ENCODE measurements around the gene INTU.

INTU gene

DNA sequence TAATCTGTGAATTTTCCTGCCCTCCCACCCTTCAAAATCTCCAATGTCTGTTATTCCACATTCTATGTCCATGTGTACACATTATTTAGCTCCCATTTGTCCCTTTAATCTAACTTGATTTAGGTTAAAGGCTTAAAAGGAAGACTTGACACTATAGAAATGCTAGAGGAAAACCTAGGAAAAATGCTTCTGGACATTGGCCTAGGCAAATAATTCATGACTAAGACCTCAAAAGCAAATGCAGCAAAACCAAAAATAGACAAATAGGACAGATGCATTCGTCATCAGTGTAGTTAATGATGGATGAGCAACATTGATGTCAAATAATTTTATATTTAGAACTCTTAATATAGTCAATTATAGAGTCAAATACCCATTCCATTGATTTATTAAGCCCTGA is 36.9 kb downstream of the INTU start:
- TF ChIP-seq EZH2 (optimal IDR thresholded peaks at IDR 0.05; ENCODE audit: low read depth, low read length) = no peak
- TF ChIP-seq, protein P1, sequence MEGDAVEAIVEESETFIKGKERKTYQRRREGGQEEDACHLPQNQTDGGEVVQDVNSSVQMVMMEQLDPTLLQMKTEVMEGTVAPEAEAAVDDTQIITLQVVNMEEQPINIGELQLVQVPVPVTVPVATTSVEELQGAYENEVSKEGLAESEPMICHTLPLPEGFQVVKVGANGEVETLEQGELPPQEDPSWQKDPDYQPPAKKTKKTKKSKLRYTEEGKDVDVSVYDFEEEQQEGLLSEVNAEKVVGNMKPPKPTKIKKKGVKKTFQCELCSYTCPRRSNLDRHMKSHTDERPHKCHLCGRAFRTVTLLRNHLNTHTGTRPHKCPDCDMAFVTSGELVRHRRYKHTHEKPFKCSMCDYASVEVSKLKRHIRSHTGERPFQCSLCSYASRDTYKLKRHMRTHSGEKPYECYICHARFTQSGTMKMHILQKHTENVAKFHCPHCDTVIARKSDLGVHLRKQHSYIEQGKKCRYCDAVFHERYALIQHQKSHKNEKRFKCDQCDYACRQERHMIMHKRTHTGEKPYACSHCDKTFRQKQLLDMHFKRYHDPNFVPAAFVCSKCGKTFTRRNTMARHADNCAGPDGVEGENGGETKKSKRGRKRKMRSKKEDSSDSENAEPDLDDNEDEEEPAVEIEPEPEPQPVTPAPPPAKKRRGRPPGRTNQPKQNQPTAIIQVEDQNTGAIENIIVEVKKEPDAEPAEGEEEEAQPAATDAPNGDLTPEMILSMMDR (IDR thresholded peaks at IDR 0.05; ENCODE audit: low read length) = no peak
- TF ChIP-seq EZH2phosphoT487 (IDR thresholded peaks at IDR 0.05; ENCODE audit: low read length) = no peak
- Histone ChIP-seq H3K36me3 (replicated peaks; ENCODE audit: insufficient read depth, low read length) (no peaks in the 10 kb centered on the region), H3K4me3 (ENCODE audit: low read length) (no peak overlapping the region), H3K4me2 (ENCODE audit: low read depth, low read length) (no peak overlapping the region), H3K9me3 (replicated peaks; ENCODE audit: insufficient read depth, low read length) (no peaks in the 10 kb centered on the region), H3K9me2 (replicated peaks; ENCODE audit: insufficient read depth, low read length) (no peaks in the 10 kb centered on the region), H3K27ac (ENCODE audit: low read length) (no peak overlapping the region), H3K4me1 (ENCODE audit: low read length) (no peaks in the 10 kb centered on the region), H4K20me1 (ENCODE audit: insufficient read depth, low read length) (no peaks in the 10 kb centered on the region), H3F3A (ENCODE audit: insufficient read depth, low read length) (no peaks in the 10 kb centered on the region), H3K79me2 (ENCODE audit: low read length) (no peaks in the 10 kb centered on the region), H2AFZ (ENCODE audit: low read length) (no peak overlapping the region), H3K27me3 (replicated peaks; ENCODE audit: insufficient read depth, low read length) (no peaks in the 10 kb centered on the region), H3K9ac (ENCODE audit: low read length) (no peak overlapping the region)
- DNase-seq = no peak

DNA sequence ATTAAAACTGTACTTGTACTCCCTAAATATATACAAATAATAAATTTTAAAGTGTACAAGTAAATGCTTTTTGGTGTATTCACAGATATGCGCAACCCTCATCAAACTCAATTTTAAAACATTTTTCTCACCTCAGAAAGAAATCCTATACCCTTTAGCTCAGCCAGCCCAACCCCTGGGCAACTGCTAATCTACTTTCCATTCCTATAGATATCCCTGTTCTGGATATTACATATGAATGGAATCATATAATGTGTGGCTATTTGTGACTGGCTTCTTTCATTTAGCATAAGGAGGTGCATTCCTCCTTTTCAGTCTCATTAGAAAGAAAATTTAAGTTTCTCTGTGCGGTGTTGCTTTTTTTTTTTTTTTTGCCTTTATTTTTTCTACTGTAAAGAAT is 39.4 kb downstream of the INTU start:
- no peaks in the 10 kb centered on the region for H3K9me3 ChIP-seq (replicated peaks; ENCODE audit: insufficient read depth, low read length)
- H3K27ac ChIP-seq (ENCODE audit: low read length) = no peak overlapping the region
- H3K79me2 ChIP-seq (ENCODE audit: low read length) = no peaks in the 10 kb centered on the region
- H3K9ac ChIP-seq (ENCODE audit: low read length) = no peak overlapping the region
- H3K9me2 ChIP-seq (replicated peaks; ENCODE audit: insufficient read depth, low read length) = no peaks in the 10 kb centered on the region
- no peak for TF ChIP-seq EZH2 (optimal IDR thresholded peaks at IDR 0.05; ENCODE audit: low read depth, low read length)
- no peak overlapping the region for H2AFZ ChIP-seq (ENCODE audit: low read length)
- no peak overlapping the region for H3K4me3 ChIP-seq (ENCODE audit: low read length)
- no peaks in the 10 kb centered on the region for H3F3A ChIP-seq (ENCODE audit: insufficient read depth, low read length)
- DNase-seq = no peak
- no peaks in the 10 kb centered on the region for H3K27me3 ChIP-seq (replicated peaks; ENCODE audit: insufficient read depth, low read length)
- H3K4me2 ChIP-seq (ENCODE audit: low read depth, low read length) = no peak overlapping the region
- H4K20me1 ChIP-seq (ENCODE audit: insufficient read depth, low read length) = no peaks in the 10 kb centered on the region
- no peaks in the 10 kb centered on the region for H3K4me1 ChIP-seq (ENCODE audit: low read length)
- H3K36me3 ChIP-seq (replicated peaks; ENCODE audit: insufficient read depth, low read length) = no peaks in the 10 kb centered on the region

DNA sequence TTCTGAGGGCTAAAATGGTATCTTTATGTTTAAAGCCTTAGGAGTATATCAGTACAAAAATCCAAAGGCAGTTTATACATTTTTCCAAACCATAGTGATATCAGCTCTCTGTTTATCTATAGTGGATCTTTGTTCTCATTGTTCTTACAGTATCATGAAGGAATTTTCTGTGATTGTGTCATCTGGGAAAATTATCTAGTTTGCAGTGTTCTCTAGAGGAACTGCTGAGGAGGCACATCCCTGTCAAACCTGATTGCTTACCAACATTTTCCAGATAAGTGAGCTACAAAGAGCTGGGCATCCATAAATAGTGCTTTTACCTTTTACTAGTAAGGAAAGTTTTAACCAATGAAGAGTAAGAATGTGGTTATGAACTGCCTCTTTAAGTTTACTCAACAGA is 52.5 kb downstream of the INTU start:
- no peaks in the 10 kb centered on the region for H3F3A ChIP-seq (ENCODE audit: insufficient read depth, low read length)
- TF ChIP-seq EZH2phosphoT487 (IDR thresholded peaks at IDR 0.05; ENCODE audit: low read length) (no peak), EZH2 (optimal IDR thresholded peaks at IDR 0.05; ENCODE audit: low read depth, low read length) (no peak)
- TF ChIP-seq, protein P1 (IDR thresholded peaks at IDR 0.05; ENCODE audit: low read length) = no peak
- no peaks in the 10 kb centered on the region for H3K9me3 ChIP-seq (replicated peaks; ENCODE audit: insufficient read depth, low read length)
- H3K36me3 ChIP-seq (replicated peaks; ENCODE audit: insufficient read depth, low read length) = no peaks in the 10 kb centered on the region
- H3K9me2 ChIP-seq (replicated peaks; ENCODE audit: insufficient read depth, low read length) = no peaks in the 10 kb centered on the region
- no peak overlapping the region for H3K4me3 ChIP-seq (ENCODE audit: low read length)
- H3K79me2 ChIP-seq (ENCODE audit: low read length) = no peaks in the 10 kb centered on the region
- H3K27ac ChIP-seq (ENCODE audit: low read length) = no peak overlapping the region
- no peaks in the 10 kb centered on the region for H3K27me3 ChIP-seq (replicated peaks; ENCODE audit: insufficient read depth, low read length)
- no peak overlapping the region for H3K4me2 ChIP-seq (ENCODE audit: low read depth, low read length)
- no peak overlapping the region for H2AFZ ChIP-seq (ENCODE audit: low read length)
- no peaks in the 10 kb centered on the region for H4K20me1 ChIP-seq (ENCODE audit: insufficient read depth, low read length)
- H3K4me1 ChIP-seq (ENCODE audit: low read length) = no peaks in the 10 kb centered on the region
- H3K9ac ChIP-seq (ENCODE audit: low read length) = no peak overlapping the region
- no peak for DNase-seq

DNA sequence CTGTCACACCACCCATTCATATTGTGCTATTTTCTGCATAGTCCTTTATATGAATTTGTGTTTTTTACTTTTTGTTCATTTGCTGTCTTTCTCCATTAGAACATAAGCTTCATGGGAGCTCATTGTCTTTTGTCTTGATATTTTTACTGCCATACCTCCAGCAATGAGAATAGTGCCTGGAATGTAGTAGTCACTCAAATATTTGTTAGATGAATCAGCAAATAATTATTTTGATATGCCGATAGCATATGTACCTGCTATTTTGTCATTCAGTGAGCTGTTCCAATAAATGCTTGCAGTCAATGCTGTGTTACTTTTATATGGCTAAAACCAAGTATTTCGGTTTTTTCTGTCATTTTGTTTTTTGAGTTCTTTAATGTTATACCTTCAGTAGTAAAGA is 53.9 kb downstream of the INTU start:
- Histone ChIP-seq H3K27me3 (replicated peaks; ENCODE audit: insufficient read depth, low read length) (no peaks in the 10 kb centered on the region), H3K9me3 (replicated peaks; ENCODE audit: insufficient read depth, low read length) (no peaks in the 10 kb centered on the region), H3K4me3 (ENCODE audit: low read length) (no peak overlapping the region), H3K9ac (ENCODE audit: low read length) (no peak overlapping the region), H3K27ac (ENCODE audit: low read length) (no peak overlapping the region), H3K4me2 (ENCODE audit: low read depth, low read length) (no peak overlapping the region), H4K20me1 (ENCODE audit: insufficient read depth, low read length) (no peaks in the 10 kb centered on the region), H3K79me2 (ENCODE audit: low read length) (no peaks in the 10 kb centered on the region), H3K36me3 (replicated peaks; ENCODE audit: insufficient read depth, low read length) (no peaks in the 10 kb centered on the region), H2AFZ (ENCODE audit: low read length) (no peak overlapping the region), H3K9me2 (replicated peaks; ENCODE audit: insufficient read depth, low read length) (no peaks in the 10 kb centered on the region), H3F3A (ENCODE audit: insufficient read depth, low read length) (no peaks in the 10 kb centered on the region), H3K4me1 (ENCODE audit: low read length) (no peaks in the 10 kb centered on the region)
- no peak for DNase-seq
- TF ChIP-seq, protein P1 (IDR thresholded peaks at IDR 0.05; ENCODE audit: low read length) = no peak
- no peak for TF ChIP-seq EZH2 (optimal IDR thresholded peaks at IDR 0.05; ENCODE audit: low read depth, low read length)
- no peak for TF ChIP-seq EZH2phosphoT487 (IDR thresholded peaks at IDR 0.05; ENCODE audit: low read length)
